Ascending aorta (tissue), 2 donors: ENCODE data around the gene SPG7. TPM values are rescaled to one million over a fixed set of nuclear protein-coding genes. Genes with fewer than 3 reads are reported as not detected.

Experiments used
- DNase-seq, 2 donors: peaks; one replicate each; pipeline ENCODE4 v3.0.0-alpha.2; 2019; ENCODE audit warnings: low spot score in 2 of 2
- H3K27ac ChIP-seq, 2 donors: fragments of 200-600 bp; sonication (generic); one replicate each; pipeline ENCODE4 v1.5.1; 2016 to 2017; ENCODE audit warnings: mild to moderate bottlenecking in 1 of 2
- H3K27me3 ChIP-seq: fragments of 200-600 bp; sonication (generic); one replicate; pipeline ENCODE4 v1.5.1; 2017
- H3K36me3 ChIP-seq, 2 donors: fragments of 200-600 bp; sonication (generic); one replicate each; pipeline ENCODE4 v1.5.1; 2016
- H3K4me1 ChIP-seq, 2 donors: fragments of 200-600 bp; sonication (generic); one replicate each; pipeline ENCODE4 v1.5.1; 2016 to 2017; ENCODE audit warnings: mild to moderate bottlenecking in 1 of 2
- H3K4me3 ChIP-seq, 2 donors: fragments of 200-600 bp; sonication (generic); one replicate each; pipeline ENCODE4 v1.5.1; 2016 to 2017; ENCODE audit warnings: mild to moderate bottlenecking in 1 of 2
- H3K9me3 ChIP-seq, 2 donors: fragments of 200-600 bp; sonication (generic); one replicate each; pipeline ENCODE4 v1.5.1; 2016
- CTCF ChIP-seq, 3 experiments: fragments of 200-600 bp in 2 of 3; fragments of 450-650 bp in 1 of 3; sonication (generic) in 2 of 3; IDR thresholded peaks; one replicate each; pipeline ENCODE4 v1.5.1; 2016 to 2019; ENCODE audit warnings: antibody characterized with exemption in 3 of 3, mild to moderate bottlenecking in 1 of 3, moderate library complexity in 1 of 3
- intact Hi-C: fragments of 100-400 bp; cut with DNase I; formaldehyde crosslinking; loops from one replicate; pipeline ENCODE4 v1.15.1; 2023
- total RNA-seq: library from RNA; depleted of rRNA; stranded (reverse); fragments of >200 nt; gene quantifications from one replicate; pipeline ENCODE4 v1.1.0, GENCODE V29; 2016

The SPG7 gene
- total RNA-seq, 1 donor from 2014 or later: 108 TPM

- no peak for DNase-seq
- no peaks in the 10 kb centered on the region for H3K4me1 ChIP-seq
- no peak overlapping the region for H3K27ac ChIP-seq
- H3K36me3 ChIP-seq: peaks cover 70 to 89% of the 10 kb centered on the region in 2 donors
- intact Hi-C loops: no loop called here
- H3K9me3 ChIP-seq: no peaks in the 10 kb centered on the region
- no peaks in the 10 kb centered on the region for H3K27me3 ChIP-seq
- no peak for TF ChIP-seq CTCF (IDR thresholded peaks at IDR 0.05)
- H3K4me3 ChIP-seq: no peak overlapping the region
Measured at GRCh38 chr16:89519881-89520280, 11.7 kb downstream of the SPG7 start.

- Histone ChIP-seq H3K9me3 (no peaks in the 10 kb centered on the region), H3K36me3 (peaks cover 71 to 90% of the 10 kb centered on the region in 2 donors), H3K27me3 (no peaks in the 10 kb centered on the region), H3K4me1 (no peaks in the 10 kb centered on the region), H3K27ac (no peak overlapping the region), H3K4me3 (no peak overlapping the region)
- DNase-seq: no peak
- no peak for TF ChIP-seq CTCF (IDR thresholded peaks at IDR 0.05)
- intact Hi-C loops: no loop called here
Measured at GRCh38 chr16:89522287-89522686, 14.1 kb downstream of the SPG7 start.

- no peak for DNase-seq
- no peaks in the 10 kb centered on the region for H3K27me3 ChIP-seq
- no peaks in the 10 kb centered on the region for H3K4me1 ChIP-seq
- intact Hi-C loops: no loop called here
- no peaks in the 10 kb centered on the region for H3K9me3 ChIP-seq
- H3K36me3 ChIP-seq: peaks cover 67 to 88% of the 10 kb centered on the region in 2 donors
- H3K27ac ChIP-seq: no peak overlapping the region
- H3K4me3 ChIP-seq: no peak overlapping the region
- no peak for TF ChIP-seq CTCF (IDR thresholded peaks at IDR 0.05)
Measured at GRCh38 chr16:89523680-89524344, 15.6 kb downstream of the SPG7 start.

- no peak for DNase-seq
- H3K4me3 ChIP-seq: no peak overlapping the region
- TF ChIP-seq CTCF (IDR thresholded peaks at IDR 0.05): no peak
- H3K27ac ChIP-seq: no peak overlapping the region
- H3K4me1 ChIP-seq: no peaks in the 10 kb centered on the region
- H3K9me3 ChIP-seq: no peaks in the 10 kb centered on the region
- peaks cover 67 to 92% of the 10 kb centered on the region in 2 donors for H3K36me3 ChIP-seq
- intact Hi-C loops: no loop called here
- no peaks in the 10 kb centered on the region for H3K27me3 ChIP-seq
Measured at GRCh38 chr16:89525146-89525913, 17.1 kb downstream of the SPG7 start.

GRCh38 chr16:89529097-89529496 is 20.9 kb downstream of the SPG7 start:
- no peak for TF ChIP-seq CTCF (IDR thresholded peaks at IDR 0.05)
- no peaks in the 10 kb centered on the region for H3K9me3 ChIP-seq
- H3K36me3 ChIP-seq: peaks cover 87 to 95% of the 10 kb centered on the region in 2 donors
- H3K27me3 ChIP-seq: no peaks in the 10 kb centered on the region
- intact Hi-C loops: no loop called here
- H3K27ac ChIP-seq: no peak overlapping the region
- H3K4me3 ChIP-seq: no peak overlapping the region
- no peaks in the 10 kb centered on the region for H3K4me1 ChIP-seq
- no peak for DNase-seq
